ENCODE data around the gene SRRM3.
A peak's percentile ranks its signal among the peaks of the same experiment; 100 is the strongest.
"Not testable (repeated sequence)": the region's sequence is repeated elsewhere in the genome, so short reads cannot be mapped to it uniquely, and the experiment has no call there.

Gene SRRM3

DNA sequence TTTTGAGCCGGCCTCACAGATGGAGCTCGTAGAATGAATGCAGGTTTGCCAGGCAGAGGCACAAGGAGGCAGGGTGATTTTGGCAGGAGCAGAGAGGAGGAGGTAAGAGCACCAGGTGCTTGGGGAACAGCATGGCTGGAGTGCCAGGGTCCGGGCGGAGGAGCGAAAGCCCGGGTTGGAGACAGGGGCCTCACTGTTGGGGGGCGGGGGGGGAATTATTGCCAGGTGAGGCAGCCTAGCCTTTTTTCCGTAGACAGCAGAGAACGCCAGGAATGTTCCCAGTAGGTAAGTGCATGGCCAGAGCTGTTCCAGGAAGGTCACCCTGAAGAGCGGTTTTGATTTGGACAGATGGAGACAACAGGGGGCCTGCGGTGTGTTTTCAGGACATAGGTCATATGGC is 9.5 kb downstream of the SRRM3 start:
- no peak overlapping the region for H3K4me3 ChIP-seq (ENCODE audit: low read depth, low read length)
- TF ChIP-seq, protein P1, sequence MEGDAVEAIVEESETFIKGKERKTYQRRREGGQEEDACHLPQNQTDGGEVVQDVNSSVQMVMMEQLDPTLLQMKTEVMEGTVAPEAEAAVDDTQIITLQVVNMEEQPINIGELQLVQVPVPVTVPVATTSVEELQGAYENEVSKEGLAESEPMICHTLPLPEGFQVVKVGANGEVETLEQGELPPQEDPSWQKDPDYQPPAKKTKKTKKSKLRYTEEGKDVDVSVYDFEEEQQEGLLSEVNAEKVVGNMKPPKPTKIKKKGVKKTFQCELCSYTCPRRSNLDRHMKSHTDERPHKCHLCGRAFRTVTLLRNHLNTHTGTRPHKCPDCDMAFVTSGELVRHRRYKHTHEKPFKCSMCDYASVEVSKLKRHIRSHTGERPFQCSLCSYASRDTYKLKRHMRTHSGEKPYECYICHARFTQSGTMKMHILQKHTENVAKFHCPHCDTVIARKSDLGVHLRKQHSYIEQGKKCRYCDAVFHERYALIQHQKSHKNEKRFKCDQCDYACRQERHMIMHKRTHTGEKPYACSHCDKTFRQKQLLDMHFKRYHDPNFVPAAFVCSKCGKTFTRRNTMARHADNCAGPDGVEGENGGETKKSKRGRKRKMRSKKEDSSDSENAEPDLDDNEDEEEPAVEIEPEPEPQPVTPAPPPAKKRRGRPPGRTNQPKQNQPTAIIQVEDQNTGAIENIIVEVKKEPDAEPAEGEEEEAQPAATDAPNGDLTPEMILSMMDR (IDR thresholded peaks at IDR 0.05; ENCODE audit: low read depth, low read length, missing control alignments): no peak
- DNase-seq (ENCODE audit: low read depth): no peak

DNA sequence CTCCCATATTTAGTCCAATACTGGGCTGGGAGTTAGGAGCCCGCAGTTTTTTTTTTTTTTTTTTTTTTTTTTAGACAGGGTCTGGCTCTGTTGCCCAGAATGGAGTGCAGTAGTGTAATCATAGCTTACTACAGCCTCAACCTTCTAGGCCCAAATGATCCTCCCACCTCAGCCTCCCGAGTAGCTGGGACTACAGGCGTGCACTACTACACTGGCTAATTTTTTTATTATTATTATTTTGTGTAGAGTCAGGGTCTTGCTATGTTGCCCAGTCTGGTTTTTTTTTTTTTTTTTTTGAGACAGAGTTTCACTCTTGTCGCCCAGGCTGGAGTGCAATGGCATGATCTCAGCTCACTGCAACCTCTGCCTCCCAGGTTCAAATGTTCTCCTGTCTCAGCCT is 13.7 kb downstream of the SRRM3 start:
- not testable (repeated sequence) for H3K4me3 ChIP-seq (ENCODE audit: low read depth, low read length); DNase-seq (ENCODE audit: low read depth)

DNA sequence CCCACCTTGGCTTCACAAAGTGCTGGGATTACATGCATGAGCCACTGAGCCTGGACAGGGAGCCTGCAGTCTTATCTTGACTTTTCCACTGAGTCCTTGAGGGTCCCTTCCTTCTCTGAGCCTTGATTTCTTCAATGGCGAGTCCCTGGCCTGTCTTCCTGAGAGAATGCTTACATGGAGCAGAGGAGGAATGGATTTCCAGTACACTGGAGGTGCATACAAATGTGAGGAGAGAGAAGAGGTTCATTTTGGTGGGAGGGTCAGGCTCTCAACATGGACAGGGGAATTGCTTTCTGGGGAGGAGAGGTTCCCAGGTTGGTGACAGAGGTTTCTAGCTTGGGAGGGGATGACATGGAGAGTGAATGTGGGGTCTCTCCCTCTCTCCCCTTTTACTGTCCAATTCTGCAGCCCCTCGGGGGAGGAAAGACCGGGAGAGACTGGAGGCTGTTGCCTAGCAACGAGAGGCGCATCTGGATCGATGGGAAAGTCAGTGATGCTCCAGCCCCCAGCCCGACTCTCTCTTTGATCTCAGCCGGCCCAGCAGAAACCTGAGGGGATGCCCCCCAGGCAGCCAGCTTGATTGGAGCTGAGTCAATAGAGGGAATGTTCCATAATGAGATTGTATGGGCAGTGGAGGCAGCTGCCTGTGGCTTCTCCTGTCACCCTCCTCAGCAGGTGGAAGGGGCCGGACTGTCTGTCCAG is 14.8 kb downstream of the SRRM3 start:
- TF ChIP-seq, protein P1 (IDR thresholded peaks at IDR 0.05; ENCODE audit: low read depth, low read length, missing control alignments): no peak
- DNase-seq (ENCODE audit: low read depth): no peak
- no peak overlapping the region for H3K4me3 ChIP-seq (ENCODE audit: low read depth, low read length)

DNA sequence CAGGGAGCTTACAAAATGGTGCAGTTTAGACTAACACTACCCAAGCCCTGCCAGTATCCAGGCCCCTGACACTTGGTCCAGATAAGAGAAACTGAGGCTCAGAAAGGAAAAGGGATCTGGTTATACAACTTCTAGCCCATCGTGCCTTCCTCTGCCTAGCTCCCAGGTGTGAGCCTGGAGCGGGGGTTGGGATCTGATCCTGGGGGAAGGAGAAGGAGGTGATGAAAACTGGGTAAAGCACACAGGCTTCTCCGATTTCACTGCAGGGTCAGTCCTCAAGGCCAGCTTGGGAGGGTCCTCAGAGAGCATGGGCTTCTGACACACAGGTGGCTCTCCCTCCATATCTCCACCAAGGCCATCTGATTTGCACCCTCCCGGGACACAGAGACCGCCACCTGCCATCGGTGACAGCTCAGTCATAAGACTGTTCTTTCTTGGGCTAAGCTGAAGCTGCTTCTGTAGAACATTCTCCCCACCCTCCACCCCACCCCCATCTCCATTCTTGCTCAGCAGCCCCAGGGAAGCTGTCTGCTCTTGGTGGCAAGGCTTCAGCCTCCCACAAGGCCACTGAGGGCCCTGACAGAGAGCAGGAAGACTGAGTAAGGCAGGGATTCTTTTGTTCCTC is 16.4 kb downstream of the SRRM3 start:
- TF ChIP-seq, protein P1 (IDR thresholded peaks at IDR 0.05; ENCODE audit: low read depth, low read length, missing control alignments): no peak
- no peak overlapping the region for H3K4me3 ChIP-seq (ENCODE audit: low read depth, low read length)
- DNase-seq (ENCODE audit: low read depth): no peak

DNA sequence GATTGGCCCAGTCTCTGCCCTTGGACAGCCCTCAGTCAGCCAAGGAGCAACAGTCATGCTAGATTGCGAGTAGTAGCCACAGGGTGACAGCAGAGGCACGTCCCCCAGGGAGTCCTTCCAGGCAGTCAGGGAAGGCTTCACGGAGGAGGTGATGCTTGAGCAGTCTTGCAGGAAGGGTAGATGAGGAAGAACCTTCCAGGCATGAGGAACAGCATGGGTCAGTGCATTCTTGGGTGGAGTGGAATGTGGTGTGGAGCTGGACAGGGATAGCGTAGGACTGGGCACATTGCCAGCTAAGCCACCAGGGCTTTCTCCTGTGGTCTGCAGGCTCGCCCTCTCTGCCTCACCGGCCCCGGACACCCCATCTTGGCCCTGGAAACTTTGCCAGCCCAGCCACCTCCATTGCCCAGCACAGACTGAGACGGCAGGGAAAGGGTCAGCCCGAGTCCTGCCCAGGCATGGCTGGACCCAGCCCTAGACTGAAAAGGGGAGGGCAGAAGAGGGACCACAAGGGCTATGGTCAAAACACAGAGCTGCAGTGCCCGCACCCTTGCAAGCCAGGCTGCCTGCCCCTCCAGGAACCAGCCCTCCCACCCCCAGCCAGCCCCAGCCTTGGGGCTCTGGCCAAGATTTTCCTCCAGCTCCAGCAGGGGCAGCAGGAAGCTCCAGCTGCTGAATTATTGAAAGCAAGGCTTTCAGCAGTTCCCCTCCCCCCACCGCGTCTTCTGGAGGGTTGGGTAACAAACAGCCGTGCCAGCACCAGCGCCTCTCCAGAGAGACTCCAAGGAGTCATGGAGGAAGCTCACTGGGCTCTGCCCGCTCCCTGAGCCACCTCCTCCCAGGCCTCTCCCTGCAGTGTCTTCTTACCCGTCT is 18.7 kb downstream of the SRRM3 start:
- DNase-seq (ENCODE audit: low read depth): no peak
- no peak overlapping the region for H3K4me3 ChIP-seq (ENCODE audit: low read depth, low read length)
- TF ChIP-seq, protein P1 (IDR thresholded peaks at IDR 0.05; ENCODE audit: low read depth, low read length, missing control alignments): peak; percentile 22

DNA sequence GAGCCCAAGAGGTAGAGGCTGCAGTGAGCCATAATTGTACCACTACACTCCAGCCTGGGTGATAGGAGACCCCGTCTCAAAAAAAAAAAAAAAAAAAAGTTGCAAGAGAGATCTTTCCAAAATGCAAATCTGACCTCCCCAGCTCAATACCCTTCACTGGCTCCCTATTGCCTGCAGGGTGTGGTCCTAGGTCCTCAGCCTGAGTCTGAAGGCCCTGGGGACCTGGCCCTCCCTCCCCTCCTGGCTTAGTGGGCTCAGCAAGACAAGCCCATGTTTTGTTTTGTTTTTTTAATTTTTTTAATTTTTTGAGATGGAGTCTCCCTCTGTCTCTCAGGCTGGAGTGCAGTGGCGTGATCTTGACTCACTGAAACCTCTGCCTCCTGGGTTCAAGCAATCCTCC is 20.6 kb downstream of the SRRM3 start:
- TF ChIP-seq, protein P1 (IDR thresholded peaks at IDR 0.05; ENCODE audit: low read depth, low read length, missing control alignments): no peak
- DNase-seq (ENCODE audit: low read depth): no peak

DNA sequence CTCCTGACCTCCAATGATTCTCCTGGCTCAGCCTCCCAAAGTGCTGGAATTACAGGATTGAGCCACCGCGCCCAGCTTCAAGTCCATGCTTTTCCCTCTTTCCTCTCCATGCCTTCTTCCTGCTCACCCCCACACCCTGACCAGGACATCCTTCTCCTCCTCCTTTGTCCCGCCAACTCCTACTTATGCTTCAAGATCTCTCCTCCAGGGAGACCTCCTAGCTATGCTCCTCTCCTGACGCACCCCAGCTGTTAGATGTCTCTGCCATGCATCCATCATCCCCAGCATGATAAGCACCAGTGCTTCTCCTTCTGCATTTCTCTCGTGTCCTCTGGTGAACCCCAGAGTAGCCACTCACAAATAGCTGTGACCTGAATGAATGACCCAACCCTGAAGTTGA is 21.1 kb downstream of the SRRM3 start:
- DNase-seq (ENCODE audit: low read depth): no peak
- TF ChIP-seq, protein P1 (IDR thresholded peaks at IDR 0.05; ENCODE audit: low read depth, low read length, missing control alignments): no peak
- no peak overlapping the region for H3K4me3 ChIP-seq (ENCODE audit: low read depth, low read length)

More for the DNA sequence above, 20.6 kb downstream of the SRRM3 start:
- no peak overlapping the region for H3K4me3 ChIP-seq (ENCODE audit: low read depth, low read length)
